DMS79 (cell line): ENCODE results near the gene COX19.
"Not testable (repeated sequence)": the region's sequence is repeated elsewhere in the genome, so short reads cannot be mapped to it uniquely, and the experiment has no call there.

Source experiments
- DNase-seq: peaks from one replicate; lab custom pipeline; 2025; lab: John Stamatoyannopoulos, UW

The COX19 gene

GRCh38 chr7:960972-961371 is 14.4 kb downstream of the COX19 start:
- DNase-seq = not testable (repeated sequence)

GRCh38 chr7:960269-960871 is 15.0 kb downstream of the COX19 start:
- DNase-seq = no peak

GRCh38 chr7:959740-960139 is 15.6 kb downstream of the COX19 start:
- not testable (repeated sequence) for DNase-seq

GRCh38 chr7:959271-959670 is 16.1 kb downstream of the COX19 start:
- DNase-seq = no peak

- DNase-seq = no peak
Observed at GRCh38 chr7:958221-959200, 16.8 kb downstream of the COX19 start.

GRCh38 chr7:957418-958220 is 17.7 kb downstream of the COX19 start:
- DNase-seq = no peak

GRCh38 chr7:956031-956430 is 19.3 kb downstream of the COX19 start:
- no peak for DNase-seq

- no peak for DNase-seq
Observed at GRCh38 chr7:954330-955238, 20.8 kb downstream of the COX19 start, which contains the start of gene ADAP1. Gene ADAP1 (minus strand): TSS chr7:954680. CDS start chr7:954477, 203 bp downstream.

GRCh38 chr7:953547-954327 is 21.6 kb downstream of the COX19 start:
- no peak for DNase-seq

- DNase-seq = no peak
Observed at GRCh38 chr7:952548-953441, 22.6 kb downstream of the COX19 start.

- DNase-seq = no peak
Observed at GRCh38 chr7:951881-952547, 23.3 kb downstream of the COX19 start.

GRCh38 chr7:949021-949934 is 26.1 kb downstream of the COX19 start:
- DNase-seq = no peak

GRCh38 chr7:947391-948210 is 27.7 kb downstream of the COX19 start:
- no peak for DNase-seq

GRCh38 chr7:946256-946996 is 28.9 kb downstream of the COX19 start:
- DNase-seq = no peak

GRCh38 chr7:945556-946255 is 29.6 kb downstream of the COX19 start:
- DNase-seq = peak; percentile 75
